HepG2 (cell line): Measurements from ENCODE around the gene TRPV4. TPM values are rescaled to one million over a fixed set of nuclear protein-coding genes. Genes with fewer than 3 reads are reported as not detected.

Experiments used
- ARNT ChIP-seq: fragments of 450-650 bp; IDR thresholded peaks from 2 replicates; pipeline ENCODE4 v1.6.1; 2017
- KAT8 ChIP-seq: IDR thresholded peaks from 2 replicates; pipeline ENCODE4 v1.6.1; 2016; ENCODE audit warnings: missing genetic modification reagents, missing compliant biosample characterization
- KLF16 ChIP-seq, 2 experiments: sonication (generic) in 1 of 2; formaldehyde crosslinking in 1 of 2; IDR thresholded peaks; 2 replicates each; pipeline versions ENCODE4 v1.6.1 to v1.8.0; 2016 to 2023; ENCODE audit warnings: missing genetic modification reagents in 2 of 2, missing compliant biosample characterization in 1 of 2
- MXD3 ChIP-seq: IDR thresholded peaks from 2 replicates; pipeline ENCODE4 v1.6.1; 2016; ENCODE audit warnings: mild to moderate bottlenecking, missing biosample characterization, missing genetic modification reagents
- PHF20 ChIP-seq: sonication (generic); formaldehyde crosslinking; IDR thresholded peaks from 2 replicates; pipeline ENCODE4 v1.5.0; 2020; ENCODE audit warnings: mild to moderate bottlenecking, missing genetic modification reagents
- PRDM4 ChIP-seq: sonication (generic); formaldehyde crosslinking; IDR thresholded peaks from 2 replicates; pipeline ENCODE4 v1.9.0; 2021; ENCODE audit warnings: missing genetic modification reagents, borderline replicate concordance
- PRMT3 ChIP-seq: sonication (generic); formaldehyde crosslinking; IDR thresholded peaks from 2 replicates; pipeline ENCODE4 v1.8.1; 2022; ENCODE audit warnings: low read depth, mild to moderate bottlenecking, moderate library complexity, missing genetic modification reagents, borderline replicate concordance
- RERE ChIP-seq: IDR thresholded peaks from 2 replicates; pipeline ENCODE4 v1.6.1; 2016; ENCODE audit warnings: low read depth, missing genetic modification reagents, missing compliant biosample characterization
- SOX13 ChIP-seq, 3 experiments: fragments of 450-650 bp in 1 of 3; sonication (generic) in 1 of 3; formaldehyde crosslinking in 1 of 3; IDR thresholded peaks in 2 of 3; conservative IDR thresholded peaks in 1 of 3; 2 replicates each; pipeline versions ENCODE4 v1.5.0 to v1.6.1; 2016 to 2020; ENCODE audit warnings: antibody characterized with exemption in 1 of 3, mild to moderate bottlenecking in 1 of 3, missing compliant biosample characterization in 1 of 3, missing genetic modification reagents in 1 of 3, moderate library complexity in 1 of 3
- ZKSCAN5 ChIP-seq: sonication (generic); formaldehyde crosslinking; IDR thresholded peaks from 2 replicates; pipeline ENCODE4 v1.5.1; 2020; ENCODE audit warnings: mild to moderate bottlenecking, missing genetic modification reagents
- ZNF264 ChIP-seq: sonication (generic); formaldehyde crosslinking; IDR thresholded peaks from 2 replicates; pipeline ENCODE4 v1.4.0; 2020; ENCODE audit warnings: missing genetic modification reagents
- ZNF468 ChIP-seq: sonication (generic); formaldehyde crosslinking; IDR thresholded peaks from 2 replicates; pipeline ENCODE4 v1.8.0; 2022; ENCODE audit warnings: mild to moderate bottlenecking, moderate library complexity, missing genetic modification reagents
- ZNF567 ChIP-seq: sonication (generic); formaldehyde crosslinking; IDR thresholded peaks from 2 replicates; pipeline ENCODE4 v1.8.1; 2023; ENCODE audit warnings: mild to moderate bottlenecking, missing genetic modification reagents, borderline replicate concordance
- ZNF629 ChIP-seq: sonication (generic); formaldehyde crosslinking; conservative IDR thresholded peaks from 2 replicates; pipeline ENCODE4 v1.5.0; 2020; ENCODE audit warnings: missing genetic modification reagents
- ZNF747 ChIP-seq: sonication (generic); formaldehyde crosslinking; IDR thresholded peaks from 2 replicates; pipeline ENCODE4 v1.8.1; 2023; ENCODE audit warnings: missing genetic modification reagents, mild to moderate bottlenecking, borderline replicate concordance
- ZNF768 ChIP-seq: sonication (generic); formaldehyde crosslinking; IDR thresholded peaks from 2 replicates; pipeline ENCODE4 v1.4.0; 2020; ENCODE audit warnings: missing genetic modification reagents
- ZNF776 ChIP-seq: sonication (generic); formaldehyde crosslinking; IDR thresholded peaks from 2 replicates; pipeline ENCODE4 v1.4.0; 2020; ENCODE audit warnings: mild to moderate bottlenecking, missing genetic modification reagents
- ZNF891 ChIP-seq: sonication (generic); formaldehyde crosslinking; IDR thresholded peaks from 2 replicates; pipeline ENCODE4 v1.5.0; 2020; ENCODE audit warnings: mild to moderate bottlenecking, missing genetic modification reagents
- ZXDC ChIP-seq: sonication (generic); formaldehyde crosslinking; IDR thresholded peaks from 2 replicates; pipeline ENCODE4 v1.5.0; 2020; ENCODE audit warnings: mild to moderate bottlenecking, missing genetic modification reagents
- polyA plus RNA-seq, 8 experiments: library from polyadenylated mRNA; depleted of rRNA in 3 of 8; stranded (reverse) in 7 of 8; unstranded in 1 of 8; fragments of >200 nt; fragmentation: Illumina TruSeq in 4 of 8; extraction: Trizol in 4 of 8; gene quantifications; 2 replicates each; pipeline versions ENCODE4 v1.2.1 to v1.2.3, GENCODE V29; 2011 to 2016; ENCODE audit warnings: low read depth in 4 of 8, missing spikeins in 1 of 8, mixed read lengths in 1 of 8; ENCODE audit not compliant: insufficient read depth in 1 of 8
- total RNA-seq, 5 experiments: library from RNA; depleted of rRNA; stranded (reverse); fragments of >200 nt; fragmentation: Illumina TruSeq; extraction: Trizol; gene quantifications; 2 replicates each; pipeline ENCODE4 v1.2.3, GENCODE V29; 2016; ENCODE audit warnings: low read depth in 1 of 5

The TRPV4 gene
- total and polyA plus RNA-seq, 2 of the 13 experiments (the other 11 are each of a cell fraction or from before 2014, with no cell fraction given): 0.66 to 4.7 TPM

- no peak for TF ChIP-seq ZXDC (CRISPR knock-in tag)
- 0 out of 4 replicates have a peak, but pooled peaks of 1 of the 2 experiments have one; percentile 33 for TF ChIP-seq KLF16 (CRISPR knock-in tag; IDR thresholded peaks at IDR 0.05)
- TF ChIP-seq ZNF747: no peak
- TF ChIP-seq KAT8: no peak
- TF ChIP-seq ZNF776 (CRISPR knock-in tag): no peak
- no peak for TF ChIP-seq ZNF468 (CRISPR knock-in tag)
- TF ChIP-seq ZKSCAN5 (CRISPR knock-in tag): no peak
- peak; percentile 50; the same call in 1 of the 2 replicates for TF ChIP-seq MXD3 (CRISPR knock-in tag)
- TF ChIP-seq ZNF264 (CRISPR knock-in tag): no peak
- TF ChIP-seq ZNF891: peak; percentile 64
- no peak for TF ChIP-seq PRDM4 (CRISPR knock-in tag)
- no peak for TF ChIP-seq SOX13 (IDR thresholded peaks at IDR 0.05)
- TF ChIP-seq SOX13 (CRISPR knock-in tag; conservative IDR thresholded peaks at IDR 0.05 in 1 of 2, IDR thresholded peaks at IDR 0.05 in 1 of 2): no peak
- TF ChIP-seq ZNF629 (CRISPR knock-in tag): no peak
- no peak for TF ChIP-seq ARNT
- no peak for TF ChIP-seq ZNF567 (CRISPR knock-in tag)
- TF ChIP-seq RERE (CRISPR knock-in tag): no peak
- no peak for TF ChIP-seq PHF20 (CRISPR knock-in tag)
- TF ChIP-seq ZNF768 (CRISPR knock-in tag): peak; percentile 26; the same call in 1 of the 2 replicates
- 0 out of 2 replicates have a peak, but pooled peaks have one; percentile 58 for TF ChIP-seq PRMT3 (CRISPR knock-in tag)
Measured at GRCh38 chr12:109736552-109737108, 96.6 kb downstream of the TRPV4 start (continued).
